ENCODE results near the gene SLC41A3.

GRCh38 chr3:126119976-126120375, 36.1 kb upstream of the SLC41A3 start:
- TF ChIP-seq CTCF (IDR thresholded peaks at IDR 0.05) (no peak), POLR2AphosphoS5 (IDR thresholded peaks at IDR 0.05) (no peak)
